HepG2 (cell line): ENCODE measurements around the gene NAE1.
"Not testable (repeated sequence)": the region's sequence is repeated elsewhere in the genome, so short reads cannot be mapped to it uniquely, and the experiment has no call there.

Experiments used
- EED ChIP-seq: sonication (generic); formaldehyde crosslinking; IDR thresholded peaks from 2 replicates; pipeline ENCODE4 v1.5.0; 2020; ENCODE audit warnings: mild to moderate bottlenecking, missing genetic modification reagents
- POLR2A ChIP-seq, 2 experiments: IDR thresholded peaks; 2 replicates each; pipeline ENCODE4 v1.6.1; 2011; ENCODE audit warnings: low read depth in 2 of 2, low read length in 2 of 2, mild to moderate bottlenecking in 1 of 2, moderate library complexity in 1 of 2; ENCODE audit not compliant: insufficient read depth in 1 of 2
- RFX5 ChIP-seq: IDR thresholded peaks from 2 replicates; pipeline ENCODE4 v1.6.1; 2011; ENCODE audit warnings: low read depth, low read length, improper control_type of control experiment
- TCF7L2 ChIP-seq: IDR thresholded peaks from 2 replicates; pipeline ENCODE4 v1.6.1; 2011; ENCODE audit warnings: mild to moderate bottlenecking, low read depth, low read length, moderate library complexity

GRCh38 chr16:66871363-66871762 is 40.6 kb upstream of the NAE1 start:
- TF ChIP-seq TCF7L2; EED (CRISPR knock-in tag); POLR2A (IDR thresholded peaks at IDR 0.05; ENCODE audit: insufficient read depth in 1 of 2, low read depth in 2 of 2, low read length in 2 of 2); RFX5: not testable (repeated sequence)
